ENCODE data around the gene ARL5C.

ARL5C gene

DNA sequence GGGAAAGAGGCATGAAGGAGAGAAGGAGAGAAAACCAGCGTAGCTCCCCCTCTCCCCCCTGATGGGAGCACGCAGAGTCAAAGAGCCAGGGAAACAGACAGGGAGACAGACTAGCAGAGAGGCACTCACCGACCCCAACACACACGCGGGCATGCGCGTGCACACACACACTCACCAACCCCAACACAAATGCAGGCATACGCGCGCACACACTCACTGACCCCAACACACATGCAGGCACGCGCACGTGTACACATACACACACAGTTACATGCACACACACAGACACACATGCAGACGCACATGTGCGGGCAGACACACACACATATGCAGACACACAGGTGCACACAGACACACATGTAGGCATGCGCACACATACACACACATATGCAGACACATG lies 26.9 kb upstream of the ARL5C start:
- DNase-seq (ENCODE audit: insufficient read length) (no peak), FAIRE-seq (no peak)
- TF ChIP-seq POLR2AphosphoS5 (IDR thresholded peaks at IDR 0.05; ENCODE audit: low read depth, low read length) (no peak), TAF1 (IDR thresholded peaks at IDR 0.05; ENCODE audit: borderline replicate concordance, low read depth, low read length) (no peak)

DNA sequence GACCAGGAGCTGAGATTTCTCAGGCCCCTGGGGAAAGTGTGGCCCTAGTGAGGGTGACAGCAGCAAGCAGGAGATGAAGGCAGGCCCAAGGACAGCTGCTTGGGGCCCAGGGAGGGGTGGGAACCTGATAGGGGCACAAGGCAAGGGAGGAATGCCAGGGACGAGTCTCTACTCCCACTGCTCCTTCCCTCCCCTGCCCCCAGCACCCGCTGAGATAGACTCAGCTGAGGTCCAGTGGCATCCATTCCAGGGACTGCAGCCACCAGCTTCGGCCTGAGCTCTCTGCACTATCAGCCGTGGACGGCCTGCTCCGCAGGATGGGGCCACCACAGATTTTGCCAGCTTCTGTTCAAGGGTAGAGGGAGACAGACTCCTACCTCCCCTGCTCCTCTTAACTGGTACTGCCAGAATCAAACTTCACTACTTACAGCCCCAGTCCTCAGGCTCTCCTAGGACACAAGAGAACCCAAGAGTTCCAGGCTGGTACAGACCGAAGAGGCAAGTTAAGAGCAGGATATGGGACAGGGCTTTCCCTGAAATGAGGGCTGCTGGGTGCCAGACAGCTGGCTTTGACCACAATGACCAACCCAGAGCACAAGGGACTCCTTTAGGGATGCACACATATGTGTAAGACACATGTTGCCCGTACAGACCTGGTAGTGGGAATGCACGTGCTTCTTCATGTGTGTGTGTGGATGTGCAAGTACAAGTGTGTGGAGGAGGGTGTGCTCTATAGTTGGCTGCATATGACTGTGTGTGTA lies 26.0 kb upstream of the ARL5C start:
- FAIRE-seq (no peak), DNase-seq (ENCODE audit: insufficient read length) (no peak)
- TF ChIP-seq POLR2AphosphoS5 (IDR thresholded peaks at IDR 0.05; ENCODE audit: low read depth, low read length) (no peak), POLR2A (IDR thresholded peaks at IDR 0.05; ENCODE audit: low read depth, low read length) (no peak)

DNA sequence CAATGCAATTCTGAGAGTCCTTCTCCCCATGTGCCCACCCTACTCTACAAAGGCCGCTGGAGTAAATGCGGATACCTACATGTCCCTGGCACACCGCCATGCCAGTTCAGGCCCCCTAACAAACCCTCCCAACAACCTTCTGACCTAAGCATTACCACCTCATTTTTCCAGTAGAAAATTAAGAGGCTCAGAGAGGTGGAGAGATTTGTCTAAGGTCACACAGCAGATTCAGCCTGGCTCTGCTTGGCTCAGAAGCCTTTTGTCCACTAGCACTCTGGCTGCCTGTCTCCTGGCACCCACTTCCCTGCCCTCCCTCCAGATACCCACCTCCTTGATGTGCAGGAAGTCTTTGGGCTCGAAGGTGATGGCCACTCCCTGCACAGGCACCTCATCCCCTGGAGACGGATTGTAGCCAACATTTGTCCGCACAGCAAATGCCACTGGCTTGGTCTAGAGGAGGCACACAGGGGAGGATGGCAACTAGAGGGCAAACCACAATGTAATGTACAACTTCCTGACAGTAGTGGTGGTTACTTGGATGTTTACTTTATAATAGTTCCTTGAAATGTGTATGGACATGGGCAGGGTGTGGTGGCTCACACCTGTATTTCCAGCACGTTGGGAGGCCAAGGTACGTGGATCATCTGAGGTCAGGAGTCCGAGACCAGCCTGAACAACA lies 21.3 kb upstream of the ARL5C start:
- no peak for FAIRE-seq
- DNase-seq (ENCODE audit: insufficient read length) = no peak
- TF ChIP-seq TAF1 (IDR thresholded peaks at IDR 0.05; ENCODE audit: borderline replicate concordance, low read depth, low read length) (no peak), POLR2AphosphoS5 (IDR thresholded peaks at IDR 0.05; ENCODE audit: low read depth, low read length) (no peak)

DNA sequence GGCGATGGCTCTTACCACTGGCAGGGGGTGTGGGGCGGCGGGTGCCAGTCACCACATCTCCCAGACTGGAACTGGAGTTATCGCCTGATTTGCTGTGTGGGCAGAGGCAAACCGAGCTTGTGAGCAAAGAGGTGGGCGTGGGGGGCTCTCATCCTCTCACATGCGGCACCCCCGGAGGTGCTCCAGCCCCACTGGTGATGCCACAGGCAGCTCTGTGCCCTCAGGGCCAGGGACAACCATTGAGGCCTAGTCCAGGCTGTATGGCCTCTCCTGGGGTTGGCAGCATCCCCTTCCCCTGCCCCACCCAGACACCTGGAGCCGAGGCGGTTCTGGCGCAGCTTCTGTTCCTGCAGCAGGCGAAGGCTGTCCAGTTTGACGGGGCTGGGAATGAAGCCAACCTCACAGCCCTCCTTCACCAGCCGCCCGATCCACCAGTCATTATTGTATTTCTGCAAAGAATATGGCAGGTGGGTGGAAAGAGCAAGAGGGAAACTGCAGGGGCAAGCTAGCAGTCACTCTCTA lies 20.6 kb upstream of the ARL5C start:
- TF ChIP-seq POLR2AphosphoS5 (IDR thresholded peaks at IDR 0.05; ENCODE audit: low read depth, low read length) (no peak), TAF1 (IDR thresholded peaks at IDR 0.05; ENCODE audit: borderline replicate concordance, low read depth, low read length) (no peak)
- FAIRE-seq (no peak), DNase-seq (ENCODE audit: insufficient read length) (no peak)

DNA sequence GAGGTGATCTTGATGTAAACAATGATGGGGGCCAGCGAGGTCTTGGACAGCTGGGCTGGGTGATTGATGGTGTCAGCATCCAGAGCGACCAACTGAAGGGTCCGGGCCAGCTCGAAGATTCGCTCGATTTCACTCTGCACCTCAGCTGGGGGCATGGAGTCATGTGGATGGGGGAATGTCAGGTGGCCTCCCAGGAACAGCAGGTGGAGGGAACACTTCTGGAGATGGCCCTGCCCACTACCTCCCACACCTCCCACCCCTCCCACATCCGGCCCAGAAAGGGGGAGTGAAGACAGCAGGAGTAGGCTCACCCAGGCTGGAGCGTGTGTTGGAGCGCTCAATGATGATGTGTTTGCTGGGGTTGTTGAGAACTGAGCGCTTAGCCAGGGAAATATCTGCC lies 17.8 kb upstream of the ARL5C start:
- DNase-seq (ENCODE audit: insufficient read length) (no peak), FAIRE-seq (no peak)
- TF ChIP-seq POLR2AphosphoS5 (IDR thresholded peaks at IDR 0.05; ENCODE audit: low read depth, low read length) (no peak), TAF1 (IDR thresholded peaks at IDR 0.05; ENCODE audit: borderline replicate concordance, low read depth, low read length) (no peak), POLR2A (IDR thresholded peaks at IDR 0.05; ENCODE audit: low read depth, low read length) (no peak)

DNA sequence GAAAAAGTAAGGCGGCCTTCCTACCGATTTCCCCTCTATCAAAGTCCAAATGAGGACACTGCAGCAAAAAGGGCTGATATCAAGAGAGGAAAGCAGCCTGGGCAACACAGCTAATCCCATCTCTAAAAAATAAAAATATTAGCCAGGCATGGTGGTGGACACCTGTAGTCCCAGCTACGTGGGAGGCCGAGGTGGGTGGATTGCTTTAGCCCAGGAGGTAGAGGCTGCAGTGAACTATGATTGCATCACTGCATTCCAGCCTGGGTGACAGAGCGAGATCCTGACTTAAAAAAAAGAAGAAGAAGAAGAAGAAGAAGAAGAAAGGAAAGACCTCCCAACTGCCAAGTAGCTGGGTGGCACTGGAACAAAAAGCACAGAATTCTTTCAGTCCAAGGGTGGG lies 17.1 kb upstream of the ARL5C start:
- TF ChIP-seq POLR2AphosphoS5 (IDR thresholded peaks at IDR 0.05; ENCODE audit: low read depth, low read length) (no peak), POLR2A (IDR thresholded peaks at IDR 0.05; ENCODE audit: low read depth, low read length) (no peak), TAF1 (IDR thresholded peaks at IDR 0.05; ENCODE audit: borderline replicate concordance, low read depth, low read length) (no peak)
- FAIRE-seq = no peak
- DNase-seq (ENCODE audit: insufficient read length) = no peak

DNA sequence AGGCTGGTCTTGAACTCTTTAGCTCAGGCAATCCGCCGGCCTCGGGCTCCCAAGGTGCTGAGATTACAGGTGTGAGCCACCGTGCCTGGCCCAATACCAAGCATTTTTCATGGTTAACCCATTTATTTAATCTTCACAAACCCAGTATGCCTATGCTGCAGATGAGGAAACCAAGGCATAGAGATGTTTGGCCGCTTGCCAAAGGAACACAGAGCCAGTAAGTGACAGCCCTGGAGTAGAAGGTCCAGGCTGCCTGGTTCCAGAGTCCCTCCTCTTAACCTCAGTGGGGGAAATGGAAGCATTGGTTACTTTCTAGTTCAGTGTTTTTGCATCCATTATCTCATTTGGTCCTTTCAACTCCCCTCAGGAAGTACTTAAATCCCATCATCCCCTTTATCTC lies 15.3 kb upstream of the ARL5C start:
- TF ChIP-seq POLR2AphosphoS5 (IDR thresholded peaks at IDR 0.05; ENCODE audit: low read depth, low read length) = no peak
- TF ChIP-seq TAF1 (IDR thresholded peaks at IDR 0.05; ENCODE audit: borderline replicate concordance, low read depth, low read length) = no peak
- no peak for TF ChIP-seq POLR2A (IDR thresholded peaks at IDR 0.05; ENCODE audit: low read depth, low read length)
- FAIRE-seq (no peak), DNase-seq (ENCODE audit: insufficient read length) (no peak)

DNA sequence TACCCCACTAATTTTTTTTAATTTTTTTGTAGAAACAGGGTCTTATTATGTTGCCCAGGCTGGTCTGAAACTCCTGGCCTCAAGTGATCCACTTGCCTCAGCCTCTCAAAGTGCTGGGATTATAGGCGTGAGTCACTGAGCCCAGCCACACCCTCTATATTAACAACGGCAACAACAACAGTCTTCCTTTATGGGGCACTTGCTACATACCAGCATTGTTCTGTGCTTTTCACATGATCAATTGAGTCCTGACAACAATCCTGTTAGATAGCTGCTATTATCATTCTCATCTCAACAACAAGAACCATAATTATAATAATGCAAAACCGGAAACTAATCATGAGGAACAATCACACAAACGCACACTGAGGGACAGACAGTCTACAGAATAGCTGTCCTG lies 12.6 kb upstream of the ARL5C start:
- TF ChIP-seq POLR2AphosphoS5 (IDR thresholded peaks at IDR 0.05; ENCODE audit: low read depth, low read length) = no peak
- no peak for TF ChIP-seq TAF1 (IDR thresholded peaks at IDR 0.05; ENCODE audit: borderline replicate concordance, low read depth, low read length)
- no peak for TF ChIP-seq POLR2A (IDR thresholded peaks at IDR 0.05; ENCODE audit: low read depth, low read length)
- no peak for FAIRE-seq
- no peak for DNase-seq (ENCODE audit: insufficient read length)

DNA sequence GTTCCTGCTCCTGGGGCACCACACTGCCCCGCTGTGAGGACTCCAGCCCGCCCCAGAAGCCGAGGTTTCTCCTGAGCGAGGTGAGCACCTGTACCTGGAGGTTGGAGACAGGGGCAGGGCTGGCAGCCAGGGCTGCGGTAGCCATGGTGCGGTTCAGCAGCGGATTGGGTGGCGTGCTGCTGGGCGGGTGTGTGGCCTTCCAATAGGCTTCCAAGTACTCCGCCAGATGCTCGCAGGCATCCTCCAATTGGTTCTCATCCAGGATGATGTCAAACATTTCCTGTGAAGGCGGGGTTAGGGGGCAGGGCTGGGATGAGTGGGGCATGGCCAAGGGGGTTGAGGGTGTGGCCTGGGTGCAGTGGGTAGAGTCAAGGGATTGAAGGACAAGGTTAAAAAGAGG lies 11.3 kb upstream of the ARL5C start:
- TF ChIP-seq TAF1 (IDR thresholded peaks at IDR 0.05; ENCODE audit: borderline replicate concordance, low read depth, low read length) = no peak
- no peak for TF ChIP-seq POLR2AphosphoS5 (IDR thresholded peaks at IDR 0.05; ENCODE audit: low read depth, low read length)
- TF ChIP-seq POLR2A (IDR thresholded peaks at IDR 0.05; ENCODE audit: low read depth, low read length) = no peak
- FAIRE-seq = no peak
- no peak for DNase-seq (ENCODE audit: insufficient read length)

DNA sequence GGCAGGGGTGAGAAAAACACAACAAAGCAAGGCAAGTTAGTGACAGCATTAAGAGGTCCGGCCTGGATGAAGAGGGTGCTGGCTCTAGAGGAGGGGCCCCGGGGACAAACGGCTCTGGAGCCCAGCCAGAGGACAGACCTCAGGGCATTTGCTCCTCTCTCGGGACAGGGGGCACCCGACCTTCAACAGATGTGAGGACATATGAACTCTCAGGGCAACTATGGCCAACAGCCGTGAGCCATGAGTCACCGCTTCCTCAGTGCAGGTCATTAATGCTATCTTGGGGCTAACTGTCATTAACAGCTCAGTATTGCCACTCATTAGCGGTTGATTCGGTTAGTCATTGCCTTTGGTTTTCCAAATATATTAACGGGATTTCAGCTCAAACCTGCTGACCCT lies 9.7 kb upstream of the ARL5C start:
- FAIRE-seq (no peak), DNase-seq (ENCODE audit: insufficient read length) (no peak)
- TF ChIP-seq POLR2AphosphoS5 (IDR thresholded peaks at IDR 0.05; ENCODE audit: low read depth, low read length) = no peak
- no peak for TF ChIP-seq POLR2A (IDR thresholded peaks at IDR 0.05; ENCODE audit: low read depth, low read length)

DNA sequence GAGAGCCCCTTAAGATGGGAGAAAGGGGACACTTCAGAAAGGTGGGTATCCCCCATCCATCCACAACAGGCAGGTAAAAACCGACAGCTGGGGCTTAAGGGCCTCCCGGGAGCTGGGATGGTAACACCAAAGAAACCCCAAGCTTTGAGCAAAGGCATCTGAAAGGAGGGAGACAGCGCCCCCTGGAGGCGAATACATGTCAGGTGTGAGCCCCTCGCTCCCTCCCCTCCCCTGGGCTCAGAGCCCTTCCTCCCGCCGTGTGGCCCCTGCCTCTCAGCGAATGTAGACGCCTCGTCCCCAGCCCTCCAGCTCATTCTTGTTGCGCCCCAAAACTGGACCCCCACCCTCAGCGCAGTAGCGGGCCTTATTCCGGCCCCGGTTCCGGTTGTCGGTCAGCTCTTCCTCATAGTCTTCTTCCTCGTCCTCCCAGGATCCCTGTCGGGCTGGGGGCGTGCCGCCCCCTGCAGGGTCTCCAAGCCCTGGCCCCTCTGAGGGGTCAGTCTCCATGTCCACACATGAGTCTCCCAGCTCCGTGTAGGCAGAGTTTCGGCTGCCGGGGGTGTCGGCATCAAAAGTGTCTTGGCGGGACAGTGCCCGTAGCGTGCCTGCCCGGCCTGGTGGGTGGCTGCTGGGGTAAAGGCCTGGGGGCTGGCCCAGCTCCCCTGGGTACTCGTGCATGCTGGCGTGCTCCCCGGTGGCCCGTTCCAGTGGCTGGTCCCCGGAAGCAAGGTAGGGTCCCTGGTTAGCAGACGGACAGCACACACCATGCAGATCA lies 9.1 kb upstream of the ARL5C start:
- FAIRE-seq (peak; percentile 36), DNase-seq (ENCODE audit: insufficient read length) (peak; percentile 93)
- TF ChIP-seq POLR2AphosphoS5 (IDR thresholded peaks at IDR 0.05; ENCODE audit: low read depth, low read length) = no peak
- no peak for TF ChIP-seq POLR2A (IDR thresholded peaks at IDR 0.05; ENCODE audit: low read depth, low read length)
- no peak for TF ChIP-seq TAF1 (IDR thresholded peaks at IDR 0.05; ENCODE audit: borderline replicate concordance, low read depth, low read length)

Data from GM12892 (cell line).